ENCODE results near the gene BCL10. TPM values are rescaled to one million over a fixed set of nuclear protein-coding genes. Genes with fewer than 3 reads are reported as not detected.

Gene BCL10
- 10 to 100 TPM; 26.3 to 29.9 TPM for total RNA-seq

DNA sequence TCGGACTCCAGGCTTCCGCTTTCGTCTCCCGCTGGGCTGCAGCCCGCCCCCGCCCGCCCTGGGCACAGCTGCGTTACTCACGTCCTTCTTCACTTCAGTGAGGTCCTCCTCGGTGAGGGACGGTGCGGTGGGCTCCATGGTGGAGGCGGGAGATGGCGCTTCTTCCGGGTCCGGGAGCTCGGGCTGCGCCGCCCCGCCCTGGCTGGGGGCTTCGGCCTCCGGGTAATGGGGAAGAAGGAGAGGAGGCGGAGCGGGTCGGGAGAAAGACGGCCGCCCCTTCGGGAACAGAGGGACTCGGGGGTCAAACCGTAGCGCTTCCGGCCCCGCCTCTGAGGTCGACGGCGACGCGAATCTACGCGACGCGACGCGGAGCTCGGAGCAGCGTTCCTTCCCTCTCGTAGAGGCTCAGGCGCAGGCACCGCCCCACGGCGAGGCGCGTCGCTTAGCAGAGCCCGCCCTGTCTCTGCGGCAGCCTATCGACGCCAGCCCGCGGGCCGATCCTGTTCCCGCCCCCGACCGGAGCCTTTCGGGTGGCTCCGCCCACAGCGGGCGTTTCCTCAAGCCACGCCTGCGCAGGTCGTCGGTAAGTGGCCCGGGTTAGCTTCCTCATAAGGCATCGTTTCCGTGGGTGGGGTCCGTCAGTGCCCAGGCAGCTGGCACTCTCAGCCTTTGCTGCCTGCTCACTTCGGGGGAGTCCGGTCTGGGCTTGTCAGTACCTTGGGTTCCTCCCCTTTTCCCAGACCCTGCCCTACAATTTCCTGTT, at the start of gene BCL10:
Gene BCL10, minus strand, starts transcription at position 418 of the 763 bp plus-strand sequence. Its CDS starts 280 bp downstream, at position 138.
- peaks cover 50% of the 10 kb centered on the region for H3K4me1 Mint-ChIP-seq
- H3K4me3 Mint-ChIP-seq: peak within 1 kb of the TSS; percentile 83
- POLR2A ChIA-PET: interaction anchor here (1.9 kb wide), 1 partner anchor 18 kb away, joined by 13 read pairs; the partner anchor contains the start of gene C1orf52
- H3K9me3 Mint-ChIP-seq: no peaks in the 10 kb centered on the region
- peak within 1 kb of the TSS; percentile 95 for H3K27ac Mint-ChIP-seq
- peaks cover 19% of the 10 kb centered on the region for H3K27me3 Mint-ChIP-seq
- CTCF ChIA-PET: interaction anchor here (0.6 to 3.7 kb wide), 10 partner anchors 9 to 685 kb away, joined by 3 to 38 read pairs (median 4); partner anchors contain the start of gene C1orf52
- peaks cover 26% of the 10 kb centered on the region for H3K36me3 Mint-ChIP-seq (ENCODE audit: low read depth)
- DNase-seq: peak; percentile 97

GRCh38 chr1:85325920-85326319, 49.5 kb upstream of the BCL10 start:
- H3K36me3 Mint-ChIP-seq (ENCODE audit: low read depth): no peaks in the 10 kb centered on the region
- no peak overlapping the region for H3K4me3 Mint-ChIP-seq
- DNase-seq: no peak
- ChIA-PET POLR2A (no interaction called here), CTCF (no interaction called here)
- peaks cover 47% of the 10 kb centered on the region for H3K27me3 Mint-ChIP-seq
- peaks cover 4% of the 10 kb centered on the region for H3K4me1 Mint-ChIP-seq
- H3K27ac Mint-ChIP-seq: no peak overlapping the region
- no peaks in the 10 kb centered on the region for H3K9me3 Mint-ChIP-seq

- Mint-ChIP-seq H3K36me3 (ENCODE audit: low read depth) (no peaks in the 10 kb centered on the region), H3K27ac (no peak overlapping the region), H3K9me3 (no peaks in the 10 kb centered on the region), H3K27me3 (peaks cover 53% of the 10 kb centered on the region), H3K4me3 (no peak overlapping the region), H3K4me1 (peaks cover 6% of the 10 kb centered on the region)
- CTCF ChIA-PET: no interaction called here
- POLR2A ChIA-PET: no interaction called here
- DNase-seq: no peak
Measured at GRCh38 chr1:85323770-85324169, 47.3 kb upstream of the BCL10 start.

DNA sequence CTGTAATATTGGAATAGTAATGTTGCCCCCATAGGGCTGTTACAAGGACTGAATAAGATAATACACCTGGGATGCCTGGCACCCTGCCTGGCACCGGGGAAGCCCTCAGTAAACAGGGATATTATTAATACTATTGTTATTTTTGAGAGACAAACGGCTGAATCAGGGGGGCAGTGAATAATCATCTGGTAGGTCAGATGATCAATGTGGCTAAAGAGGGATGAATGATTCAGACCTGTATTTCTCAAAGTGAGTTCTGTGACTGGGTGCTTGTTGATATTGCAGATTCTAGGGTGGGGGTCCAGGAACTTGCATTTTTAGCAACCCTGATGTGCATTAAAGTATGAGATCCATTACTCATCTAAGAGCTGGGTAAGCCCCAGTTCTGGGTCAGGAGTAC, 46.2 kb upstream of the BCL10 start:
- Mint-ChIP-seq H3K4me3 (no peak overlapping the region), H3K9me3 (no peaks in the 10 kb centered on the region), H3K27ac (no peak overlapping the region), H3K36me3 (ENCODE audit: low read depth) (no peaks in the 10 kb centered on the region), H3K27me3 (peaks cover 60% of the 10 kb centered on the region), H3K4me1 (peaks cover 6% of the 10 kb centered on the region)
- no peak for DNase-seq
- CTCF ChIA-PET: no interaction called here
- POLR2A ChIA-PET: no interaction called here

DNA sequence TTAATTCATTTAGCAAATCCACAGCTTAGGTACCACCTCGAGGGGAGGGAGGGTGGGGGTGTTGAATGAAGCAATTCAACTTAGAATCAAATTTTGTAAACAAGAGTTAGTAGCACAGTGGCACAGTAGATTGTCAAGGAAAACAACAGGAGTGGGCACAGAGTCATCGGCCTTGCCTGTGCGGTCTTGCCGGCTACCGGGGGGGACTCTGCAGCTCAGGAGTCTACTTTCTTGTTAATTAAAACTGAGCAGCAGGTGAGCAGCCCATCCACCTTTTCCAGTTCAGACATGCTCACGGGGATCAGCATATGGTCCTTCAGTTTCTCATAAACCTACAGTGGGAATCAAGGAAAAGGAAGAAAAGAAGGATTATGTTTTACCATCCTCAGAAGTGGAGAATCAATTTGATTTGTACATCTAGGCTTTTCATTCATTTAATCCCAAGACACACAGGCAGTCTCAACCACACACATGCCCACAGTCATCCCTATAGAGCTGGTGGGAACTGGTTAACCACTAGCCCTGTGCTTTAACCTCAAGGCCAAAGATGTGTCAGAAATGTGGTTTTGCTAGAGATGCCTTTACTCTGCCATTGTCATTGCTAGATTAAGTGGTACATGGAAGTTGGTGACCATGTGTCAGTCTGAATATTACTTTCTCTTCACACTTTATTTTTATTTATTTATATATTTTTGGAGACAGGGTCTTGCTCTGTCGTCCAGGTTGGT, 45.0 kb upstream of the BCL10 start:
- CTCF ChIA-PET: no interaction called here
- peaks cover 6% of the 10 kb centered on the region for H3K4me1 Mint-ChIP-seq
- peak; percentile 19 for DNase-seq
- no peaks in the 10 kb centered on the region for H3K9me3 Mint-ChIP-seq
- H3K27ac Mint-ChIP-seq: no peak overlapping the region
- no peaks in the 10 kb centered on the region for H3K36me3 Mint-ChIP-seq (ENCODE audit: low read depth)
- no peak overlapping the region for H3K4me3 Mint-ChIP-seq
- POLR2A ChIA-PET: no interaction called here
- H3K27me3 Mint-ChIP-seq: peaks cover 61% of the 10 kb centered on the region

- H3K27ac Mint-ChIP-seq: no peak overlapping the region
- H3K4me3 Mint-ChIP-seq: no peak overlapping the region
- peaks cover 59% of the 10 kb centered on the region for H3K27me3 Mint-ChIP-seq
- no peak for DNase-seq
- H3K4me1 Mint-ChIP-seq: peaks cover 6% of the 10 kb centered on the region
- H3K9me3 Mint-ChIP-seq: no peaks in the 10 kb centered on the region
- H3K36me3 Mint-ChIP-seq (ENCODE audit: low read depth): no peaks in the 10 kb centered on the region
- CTCF ChIA-PET: no interaction called here
- POLR2A ChIA-PET: no interaction called here
Measured at GRCh38 chr1:85320371-85321131, 44.1 kb upstream of the BCL10 start.

- no peaks in the 10 kb centered on the region for H3K36me3 Mint-ChIP-seq (ENCODE audit: low read depth)
- POLR2A ChIA-PET: no interaction called here
- CTCF ChIA-PET: no interaction called here
- no peak overlapping the region for H3K27ac Mint-ChIP-seq
- no peaks in the 10 kb centered on the region for H3K9me3 Mint-ChIP-seq
- H3K27me3 Mint-ChIP-seq: peaks cover 54% of the 10 kb centered on the region
- H3K4me3 Mint-ChIP-seq: no peak overlapping the region
- peaks cover 6% of the 10 kb centered on the region for H3K4me1 Mint-ChIP-seq
- no peak for DNase-seq
Measured at GRCh38 chr1:85319931-85320330, 43.5 kb upstream of the BCL10 start.

DNA sequence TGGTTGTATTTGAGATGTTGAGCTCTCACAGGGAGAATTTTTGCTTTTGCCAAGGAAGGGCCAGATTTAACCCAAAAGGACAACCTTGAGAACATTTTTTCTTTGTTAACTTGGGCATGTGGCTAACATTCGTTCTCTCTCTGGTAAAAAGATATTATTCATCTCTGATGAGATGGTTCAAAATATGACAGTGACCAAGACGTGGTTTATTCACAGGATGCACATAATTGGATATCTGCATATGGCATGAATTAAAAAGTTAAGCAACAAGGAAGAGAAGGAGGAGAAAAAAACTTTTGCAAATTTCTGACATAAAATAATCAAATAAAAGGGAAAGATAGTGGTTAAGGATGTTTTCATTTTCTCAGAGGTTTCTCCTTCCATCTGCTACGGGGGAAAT, 43.1 kb upstream of the BCL10 start:
- H3K27ac Mint-ChIP-seq: no peak overlapping the region
- H3K27me3 Mint-ChIP-seq: peaks cover 55% of the 10 kb centered on the region
- peaks cover 6% of the 10 kb centered on the region for H3K4me1 Mint-ChIP-seq
- POLR2A ChIA-PET: no interaction called here
- no peaks in the 10 kb centered on the region for H3K9me3 Mint-ChIP-seq
- CTCF ChIA-PET: no interaction called here
- H3K4me3 Mint-ChIP-seq: no peak overlapping the region
- H3K36me3 Mint-ChIP-seq (ENCODE audit: low read depth): no peaks in the 10 kb centered on the region
- DNase-seq: no peak

DNA sequence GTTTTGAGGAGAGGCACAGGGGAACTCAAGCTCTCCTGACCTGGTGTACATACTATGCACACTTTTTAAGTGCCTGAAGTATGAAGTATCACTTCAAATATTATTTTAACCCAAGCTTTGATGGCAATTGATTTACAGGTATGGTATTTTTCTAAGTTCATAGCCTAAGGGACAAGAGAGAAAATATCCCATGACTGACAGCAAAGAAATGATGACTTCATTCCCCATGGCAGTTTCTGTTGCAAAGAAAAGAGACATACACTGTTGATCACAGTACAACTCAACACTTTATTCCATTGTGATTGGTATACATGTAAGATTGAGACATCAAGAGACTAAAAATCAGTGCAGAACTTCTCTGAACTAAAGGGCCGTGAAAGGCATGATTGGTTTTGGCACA, 41.8 kb upstream of the BCL10 start:
- H3K36me3 Mint-ChIP-seq (ENCODE audit: low read depth): no peaks in the 10 kb centered on the region
- no peaks in the 10 kb centered on the region for H3K9me3 Mint-ChIP-seq
- peaks cover 55% of the 10 kb centered on the region for H3K27me3 Mint-ChIP-seq
- ChIA-PET CTCF (no interaction called here), POLR2A (no interaction called here)
- peaks cover 6% of the 10 kb centered on the region for H3K4me1 Mint-ChIP-seq
- no peak overlapping the region for H3K4me3 Mint-ChIP-seq
- no peak for DNase-seq
- no peak overlapping the region for H3K27ac Mint-ChIP-seq

GRCh38 chr1:85317560-85317959, 41.1 kb upstream of the BCL10 start:
- POLR2A ChIA-PET: no interaction called here
- H3K36me3 Mint-ChIP-seq (ENCODE audit: low read depth): no peaks in the 10 kb centered on the region
- CTCF ChIA-PET: no interaction called here
- H3K27ac Mint-ChIP-seq: no peak overlapping the region
- peaks cover 61% of the 10 kb centered on the region for H3K27me3 Mint-ChIP-seq
- no peak for DNase-seq
- no peak overlapping the region for H3K4me3 Mint-ChIP-seq
- no peaks in the 10 kb centered on the region for H3K9me3 Mint-ChIP-seq
- peaks cover 6% of the 10 kb centered on the region for H3K4me1 Mint-ChIP-seq

- H3K27me3 Mint-ChIP-seq: peaks cover 68% of the 10 kb centered on the region
- H3K4me1 Mint-ChIP-seq: peaks cover 4% of the 10 kb centered on the region
- no peaks in the 10 kb centered on the region for H3K9me3 Mint-ChIP-seq
- ChIA-PET CTCF (no interaction called here), POLR2A (no interaction called here)
- no peak for DNase-seq
- H3K4me3 Mint-ChIP-seq: no peak overlapping the region
- no peak overlapping the region for H3K27ac Mint-ChIP-seq
- H3K36me3 Mint-ChIP-seq (ENCODE audit: low read depth): no peaks in the 10 kb centered on the region
Measured at GRCh38 chr1:85316321-85316720, 39.9 kb upstream of the BCL10 start.

DNA sequence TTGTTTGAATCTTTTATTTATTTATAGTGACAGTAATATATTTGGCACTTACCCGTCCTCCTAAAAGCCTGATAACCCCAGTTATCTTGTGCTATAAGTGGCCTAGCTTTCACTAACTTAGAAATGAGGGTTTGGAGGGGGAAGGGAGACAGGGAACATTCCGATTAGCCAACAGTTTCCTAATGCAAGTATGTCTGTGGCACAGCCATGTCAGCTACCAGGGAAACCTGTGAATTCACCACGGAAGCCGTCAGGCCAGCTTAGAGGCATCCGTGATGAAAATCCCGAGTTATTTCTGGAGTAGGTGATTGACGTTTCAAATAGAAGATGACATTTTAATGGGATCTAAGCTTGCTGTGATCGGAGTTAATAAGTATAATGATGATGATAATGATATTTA, 39.4 kb upstream of the BCL10 start:
- H3K27ac Mint-ChIP-seq: no peak overlapping the region

DNA sequence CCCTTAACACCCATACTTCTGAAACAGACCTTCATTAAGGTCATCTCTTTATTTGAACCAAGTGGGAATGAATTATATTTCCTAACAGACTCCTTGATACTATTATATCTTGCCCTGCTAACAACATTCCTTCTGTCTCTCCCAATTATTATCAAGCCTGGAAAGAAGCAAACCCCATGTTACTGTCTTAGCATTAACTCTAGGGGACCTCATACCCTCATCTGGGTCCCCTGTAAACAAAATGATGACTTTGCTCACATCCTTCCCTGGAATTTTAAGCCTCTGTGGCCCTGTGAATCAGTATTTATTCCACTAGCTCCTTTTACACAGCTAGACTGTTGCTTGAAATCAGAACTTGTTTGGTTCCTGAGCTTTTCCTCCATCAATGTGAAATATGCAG, 38.3 kb upstream of the BCL10 start:
- POLR2A ChIA-PET: interaction anchor here (0.7 kb wide), 1 partner anchor 103 kb away, joined by 3 read pairs; no protein-coding TSS in a partner anchor
- Mint-ChIP-seq H3K27me3 (peaks cover 67% of the 10 kb centered on the region), H3K4me3 (no peak overlapping the region)

More for the DNA sequence above, 39.4 kb upstream of the BCL10 start:
- DNase-seq: no peak
- POLR2A ChIA-PET: no interaction called here
- no peak overlapping the region for H3K4me3 Mint-ChIP-seq
- no peaks in the 10 kb centered on the region for H3K36me3 Mint-ChIP-seq (ENCODE audit: low read depth)
- CTCF ChIA-PET: interaction anchor here (0.9 kb wide), 1 partner anchor 10 kb away, joined by 4 read pairs; no protein-coding TSS in a partner anchor
- H3K9me3 Mint-ChIP-seq: no peaks in the 10 kb centered on the region
- peaks cover 66% of the 10 kb centered on the region for H3K27me3 Mint-ChIP-seq
- peaks cover 2% of the 10 kb centered on the region for H3K4me1 Mint-ChIP-seq

More for the DNA sequence above, 38.3 kb upstream of the BCL10 start:
- H3K27ac Mint-ChIP-seq: no peak overlapping the region
- no peaks in the 10 kb centered on the region for H3K4me1 Mint-ChIP-seq
- no peaks in the 10 kb centered on the region for H3K9me3 Mint-ChIP-seq
- DNase-seq: no peak
- no peaks in the 10 kb centered on the region for H3K36me3 Mint-ChIP-seq (ENCODE audit: low read depth)
- CTCF ChIA-PET: no interaction called here

All from activated CD4-positive, alpha-beta T cell treated with anti-CD3 and anti-CD28 coated beads, Interleukin-2, amount 10 ng/mL, durations not matched to agents 7 days and 5 days (primary cell).